ENCODE measurements around the gene EYA3. TPM values are rescaled to one million over a fixed set of nuclear protein-coding genes. Genes with fewer than 3 reads are reported as not detected.

EYA3 gene
- total RNA-seq, 1 experiment from 2014 or later, result 32.7 TPM

DNA sequence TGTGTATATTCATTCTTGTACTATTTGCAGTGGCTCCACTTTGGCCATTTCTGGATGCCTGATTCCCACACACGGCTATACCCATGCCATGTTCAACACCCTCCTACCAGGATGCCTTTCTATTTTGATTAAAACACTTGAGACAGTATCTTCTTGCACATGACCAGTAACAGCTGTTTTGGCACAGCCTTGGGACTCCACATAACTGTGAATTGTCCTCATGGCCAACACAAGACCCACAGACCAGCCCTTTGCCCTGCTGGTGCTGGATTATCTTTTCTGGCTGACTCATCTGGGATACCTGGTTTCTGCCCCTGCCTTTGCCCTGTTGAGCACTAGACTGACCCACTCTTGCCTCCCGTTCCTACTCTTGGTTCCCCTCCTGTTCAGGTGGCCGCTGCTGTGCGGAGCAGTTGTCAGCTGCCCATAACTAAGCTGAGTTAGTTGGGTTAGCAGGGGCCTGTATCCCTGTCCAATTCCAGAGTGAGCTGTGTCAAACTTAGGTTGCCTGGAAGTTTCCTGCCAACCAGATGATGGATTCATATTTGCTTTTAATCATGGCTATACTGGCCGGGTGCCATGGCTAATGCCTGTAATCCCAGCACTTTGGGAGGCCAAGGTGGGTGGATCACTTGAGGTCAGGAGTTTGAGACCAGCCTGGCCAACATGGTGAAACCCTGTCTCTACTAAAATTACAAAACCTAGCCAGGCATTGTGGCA, 10.8 kb upstream of the EYA3 start:
- no peak overlapping the region for H2AFZ ChIP-seq (ENCODE audit: low read length)
- no peaks in the 10 kb centered on the region for H3K79me2 ChIP-seq (ENCODE audit: insufficient read depth, low read length)
- no peak overlapping the region for H2BK15ac ChIP-seq (ENCODE audit: low read depth, low read length)
- no peaks in the 10 kb centered on the region for H3K9me3 ChIP-seq (ENCODE audit: control insufficient read depth, low read depth, low read length)
- no peak overlapping the region for H3K4ac ChIP-seq (ENCODE audit: low read depth, low read length)
- no peaks in the 10 kb centered on the region; a peak in 1 of 4 replicates for H3K4me1 Mint-ChIP-seq
- no peaks in the 10 kb centered on the region for H3K27me3 ChIP-seq (ENCODE audit: insufficient read depth, low read length)
- no peak overlapping the region for H3K14ac ChIP-seq (ENCODE audit: insufficient read depth, low read length)
- TF ChIP-seq, protein P1, sequence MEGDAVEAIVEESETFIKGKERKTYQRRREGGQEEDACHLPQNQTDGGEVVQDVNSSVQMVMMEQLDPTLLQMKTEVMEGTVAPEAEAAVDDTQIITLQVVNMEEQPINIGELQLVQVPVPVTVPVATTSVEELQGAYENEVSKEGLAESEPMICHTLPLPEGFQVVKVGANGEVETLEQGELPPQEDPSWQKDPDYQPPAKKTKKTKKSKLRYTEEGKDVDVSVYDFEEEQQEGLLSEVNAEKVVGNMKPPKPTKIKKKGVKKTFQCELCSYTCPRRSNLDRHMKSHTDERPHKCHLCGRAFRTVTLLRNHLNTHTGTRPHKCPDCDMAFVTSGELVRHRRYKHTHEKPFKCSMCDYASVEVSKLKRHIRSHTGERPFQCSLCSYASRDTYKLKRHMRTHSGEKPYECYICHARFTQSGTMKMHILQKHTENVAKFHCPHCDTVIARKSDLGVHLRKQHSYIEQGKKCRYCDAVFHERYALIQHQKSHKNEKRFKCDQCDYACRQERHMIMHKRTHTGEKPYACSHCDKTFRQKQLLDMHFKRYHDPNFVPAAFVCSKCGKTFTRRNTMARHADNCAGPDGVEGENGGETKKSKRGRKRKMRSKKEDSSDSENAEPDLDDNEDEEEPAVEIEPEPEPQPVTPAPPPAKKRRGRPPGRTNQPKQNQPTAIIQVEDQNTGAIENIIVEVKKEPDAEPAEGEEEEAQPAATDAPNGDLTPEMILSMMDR (conservative IDR thresholded peaks at IDR 0.05), result no peak
- no peak overlapping the region for H3K4me2 ChIP-seq (ENCODE audit: insufficient read depth, insufficient read length, low read length)
- no peak overlapping the region for H2BK12ac ChIP-seq (ENCODE audit: insufficient read length, low read depth, low read length)
- H4K5ac ChIP-seq (ENCODE audit: insufficient read length, low read depth, low read length), result no peak overlapping the region
- no peaks in the 10 kb centered on the region for H3K36me3 Mint-ChIP-seq (ENCODE audit: insufficient read depth in 1 of 3, low read depth in 3 of 3)
- H3K9ac ChIP-seq (ENCODE audit: extremely low read depth, insufficient read length, low read length), result no peak overlapping the region
- no peaks in the 10 kb centered on the region for H3K27me3 Mint-ChIP-seq (ENCODE audit: low read depth)
- no peak overlapping the region for H3K27ac ChIP-seq (ENCODE audit: insufficient read length, low read depth, low read length)
- DNase-seq, result no peak
- H2AK5ac ChIP-seq (ENCODE audit: insufficient read length, low read length), result no peak overlapping the region
- no peaks in the 10 kb centered on the region for H3K9me3 Mint-ChIP-seq
- no peak overlapping the region for H2BK20ac ChIP-seq (ENCODE audit: low read depth, low read length, poor library complexity, severe bottlenecking)
- no peak overlapping the region for H2BK120ac ChIP-seq (ENCODE audit: low read depth, low read length, poor library complexity, severe bottlenecking)
- H3K79me1 ChIP-seq (ENCODE audit: insufficient read depth, low read depth, low read length, poor library complexity, severe bottlenecking), result no peaks in the 10 kb centered on the region
- no peak overlapping the region for H3K18ac ChIP-seq (ENCODE audit: insufficient read length, low read depth, low read length)
- no peaks in the 10 kb centered on the region for H3K4me1 ChIP-seq (ENCODE audit: insufficient read depth, low read length)
- no peak overlapping the region for H3K4me3 Mint-ChIP-seq
- peak overlapping the region in 1 of 3 experiments; percentile 66; a peak in 1 of 7 replicates for H3K27ac Mint-ChIP-seq
- no peak overlapping the region for H3K23ac ChIP-seq (ENCODE audit: insufficient read length, low read depth, low read length)
- H3K56ac ChIP-seq (ENCODE audit: insufficient read length, low read depth, low read length), result no peak overlapping the region
- H4K8ac ChIP-seq (replicated peaks; ENCODE audit: insufficient read length, low read depth, low read length), result no peak overlapping the region
- H3K23me2 ChIP-seq (ENCODE audit: insufficient read length, low read depth, low read length, poor library complexity, severe bottlenecking), result no peaks in the 10 kb centered on the region
- no peak overlapping the region for H2BK5ac ChIP-seq (ENCODE audit: insufficient read length, low read length)
- no peak overlapping the region for H3T11ph ChIP-seq (ENCODE audit: low read length)
- H4K91ac ChIP-seq (ENCODE audit: insufficient read length, low read depth, low read length), result no peak overlapping the region
- no peaks in the 10 kb centered on the region for H4K20me1 ChIP-seq (ENCODE audit: control insufficient read depth, insufficient read depth, insufficient read length)
- no CpG with 5 or more reads among the region's 5 CpGs for WGBS (ENCODE audit: extremely low coverage, insufficient read length, low lambda C conversion rate)

Measured in H9 (cell line).